ENCODE results near the gene HDAC10. TPM values are rescaled to one million over a fixed set of nuclear protein-coding genes. Genes with fewer than 3 reads are reported as not detected.

The HDAC10 gene
- total RNA-seq, 1 donor from 2014 or later = 40.6 TPM

- no peak overlapping the region for H3K4me3 ChIP-seq (ENCODE audit: low read depth, low read length)
- no peak for DNase-seq (ENCODE audit: low read depth)
- TF ChIP-seq CTCF (conservative IDR thresholded peaks at IDR 0.05; ENCODE audit: low read depth, low read length) = no peak
These were observed 31.9 kb downstream of the HDAC10 start for GRCh38 chr22:50218996-50219727.

- no peak for DNase-seq (ENCODE audit: low read depth)
- H3K4me3 ChIP-seq (ENCODE audit: low read depth, low read length) = no peak overlapping the region
- TF ChIP-seq CTCF (conservative IDR thresholded peaks at IDR 0.05; ENCODE audit: low read depth, low read length) = no peak
These were observed 32.7 kb downstream of the HDAC10 start for GRCh38 chr22:50218153-50218995.

GRCh38 chr22:50217543-50218152 is 33.4 kb downstream of the HDAC10 start:
- TF ChIP-seq CTCF (conservative IDR thresholded peaks at IDR 0.05; ENCODE audit: low read depth, low read length) = no peak
- no peak for DNase-seq (ENCODE audit: low read depth)
- H3K4me3 ChIP-seq (ENCODE audit: low read depth, low read length) = no peak overlapping the region

GRCh38 chr22:50216684-50217520 is 34.2 kb downstream of the HDAC10 start:
- TF ChIP-seq CTCF (conservative IDR thresholded peaks at IDR 0.05; ENCODE audit: low read depth, low read length) = no peak
- no peak for DNase-seq (ENCODE audit: low read depth)
- H3K4me3 ChIP-seq (ENCODE audit: low read depth, low read length) = no peak overlapping the region

- DNase-seq (ENCODE audit: low read depth) = no peak
- H3K4me3 ChIP-seq (ENCODE audit: low read depth, low read length) = no peak overlapping the region
- TF ChIP-seq CTCF (conservative IDR thresholded peaks at IDR 0.05; ENCODE audit: low read depth, low read length) = no peak
These were observed 34.9 kb downstream of the HDAC10 start for GRCh38 chr22:50216055-50216683.
